RWPE1 (cell line): ENCODE results near the gene TMEM229A.
"Not testable (repeated sequence)": the region's sequence is repeated elsewhere in the genome, so short reads cannot be mapped to it uniquely, and the experiment has no call there.

Experiments
- CTCF ChIA-PET: fragments of 350-600 bp; sonication (Branson Sonifier 250); formaldehyde crosslinking; extraction: SDS; loops from one replicate; lab custom pipeline; 2021; lab: Yijun Ruan, JAX
- POLR2A ChIA-PET: fragments of 400-600 bp; formaldehyde crosslinking; extraction: SDS; loops from one replicate; lab custom pipeline; 2020; ENCODE audit warnings: antibody characterized with exemption; ENCODE audit not compliant: low non-redundant PET; lab: Yijun Ruan, JAX
- DNase-seq: peaks from one replicate; pipeline ENCODE4 v3.0.0; 2012; ENCODE audit warnings: low spot score
- H3K27ac ChIP-seq: fragments of 450-650 bp; 2 replicates; pipeline ENCODE4 v1.5.1; 2017
- CTCF ChIP-seq: fragments of 450-650 bp; conservative IDR thresholded peaks from 2 replicates; pipeline ENCODE4 v1.5.1; 2017; ENCODE audit warnings: low read depth, mild to moderate bottlenecking

The TMEM229A gene

GRCh38 chr7:124051681-124052377 is 19.0 kb upstream of the TMEM229A start:
- ChIA-PET CTCF (no interaction called here), POLR2A (no interaction called here)
- DNase-seq, result no peak
- no peak overlapping the region for H3K27ac ChIP-seq
- no peak for TF ChIP-seq CTCF

GRCh38 chr7:124042826-124043225 is 10.0 kb upstream of the TMEM229A start:
- CTCF ChIA-PET, result interaction anchor here (0.7 kb wide), 1 partner anchor 64 kb away, joined by 4 read pairs; no protein-coding TSS in a partner anchor
- no peak overlapping the region for H3K27ac ChIP-seq
- POLR2A ChIA-PET, result no interaction called here
- no peak for TF ChIP-seq CTCF
- peak; percentile 7 for DNase-seq

GRCh38 chr7:124041439-124041838 is 8.6 kb upstream of the TMEM229A start:
- no peak for TF ChIP-seq CTCF
- CTCF ChIA-PET, result no interaction called here
- DNase-seq, result no peak
- no peak overlapping the region for H3K27ac ChIP-seq
- POLR2A ChIA-PET, result no interaction called here

- H3K27ac ChIP-seq, DNase-seq, CTCF ChIA-PET, POLR2A ChIA-PET: not testable (repeated sequence)
These were observed 5.0 kb upstream of the TMEM229A start for GRCh38 chr7:124037902-124038301.

- ChIA-PET CTCF (no interaction called here), POLR2A (no interaction called here)
- TF ChIP-seq CTCF, result no peak
- no peak overlapping the region for H3K27ac ChIP-seq
- no peak for DNase-seq
These were observed 2.8 kb upstream of the TMEM229A start for GRCh38 chr7:124035706-124036105.

GRCh38 chr7:124034754-124035100 is 1.9 kb upstream of the TMEM229A start:
- ChIA-PET POLR2A (no interaction called here), CTCF (no interaction called here)
- no peak for DNase-seq
- TF ChIP-seq CTCF, result no peak
- H3K27ac ChIP-seq, result no peak overlapping the region
